Glutamatergic neuron (in vitro differentiated cells): ENCODE results near the gene ADARB2. TPM values are rescaled to one million over a fixed set of nuclear protein-coding genes. Genes with fewer than 3 reads are reported as not detected.

Source experiments
- DNase-seq: peaks from one replicate; pipeline ENCODE4 v3.0.0; 2022
- H3K27ac Mint-ChIP-seq: one replicate; pipeline ENCODE4 v1.8.0; 2020; ENCODE audit warnings: mild to moderate bottlenecking, mixed read lengths, inconsistent platforms; ENCODE audit not compliant: unreplicated experiment
- H3K27me3 Mint-ChIP-seq: one replicate; pipeline ENCODE4 v1.8.0; 2020; ENCODE audit warnings: mild to moderate bottlenecking, moderate library complexity, mixed read lengths, inconsistent platforms; ENCODE audit not compliant: unreplicated experiment
- H3K36me3 Mint-ChIP-seq: one replicate; pipeline ENCODE4 v1.8.0; 2020; ENCODE audit warnings: mild to moderate bottlenecking, mixed read lengths, inconsistent platforms; ENCODE audit not compliant: unreplicated experiment
- H3K4me1 Mint-ChIP-seq: one replicate; pipeline ENCODE4 v1.8.0; 2020; ENCODE audit warnings: mild to moderate bottlenecking, low read depth, mixed read lengths, inconsistent platforms; ENCODE audit not compliant: unreplicated experiment
- H3K4me3 Mint-ChIP-seq: one replicate; pipeline ENCODE4 v1.8.0; 2020; ENCODE audit warnings: mild to moderate bottlenecking, mixed read lengths, inconsistent platforms; ENCODE audit not compliant: unreplicated experiment
- H3K9me3 Mint-ChIP-seq: one replicate; pipeline ENCODE4 v1.8.0; 2020; ENCODE audit warnings: mild to moderate bottlenecking, moderate library complexity, mixed read lengths, inconsistent platforms; ENCODE audit not compliant: unreplicated experiment
- CTCF ChIP-seq: fragments of 200-600 bp; sonication (generic); IDR thresholded peaks from one replicate; pipeline ENCODE4 v1.5.0; 2021; ENCODE audit not compliant: partially characterized antibody, unreplicated experiment
- total RNA-seq: library from RNA; stranded (reverse); fragmentation: NEBNext Ultra II Directional; extraction: Animal tissue kit (Norgen Biotek cat#: 25700); gene quantifications from one replicate; pipeline ENCODE4 v1.2.1, GENCODE V29; 2021; ENCODE audit not compliant: unreplicated experiment

The ADARB2 gene
- total RNA-seq, 1 donor from 2014 or later, result 20.6 TPM

GRCh38 chr10:1483246-1483645 lies 254.1 kb downstream of the ADARB2 start:
- no peaks in the 10 kb centered on the region for H3K27me3 Mint-ChIP-seq
- no peak for TF ChIP-seq CTCF
- peaks cover 5% of the 10 kb centered on the region for H3K9me3 Mint-ChIP-seq
- no peaks in the 10 kb centered on the region for H3K4me1 Mint-ChIP-seq
- no peak overlapping the region for H3K4me3 Mint-ChIP-seq
- H3K27ac Mint-ChIP-seq, result no peak overlapping the region
- peaks cover 8% of the 10 kb centered on the region for H3K36me3 Mint-ChIP-seq
- no peak for DNase-seq

- H3K36me3 Mint-ChIP-seq, result peaks cover 14% of the 10 kb centered on the region
- H3K4me3 Mint-ChIP-seq, result peak overlapping the region; percentile 36
- TF ChIP-seq CTCF, result no peak
These were observed 259.7 kb downstream of the ADARB2 start for GRCh38 chr10:1477578-1477977.

GRCh38 chr10:1476455-1476803 lies 260.9 kb downstream of the ADARB2 start:
- H3K9me3 Mint-ChIP-seq, result peaks cover 10% of the 10 kb centered on the region
- H3K4me1 Mint-ChIP-seq, result peaks cover 6% of the 10 kb centered on the region
- H3K36me3 Mint-ChIP-seq, result peaks cover 14% of the 10 kb centered on the region
- H3K27ac Mint-ChIP-seq, result no peak overlapping the region
- H3K27me3 Mint-ChIP-seq, result peaks cover 13% of the 10 kb centered on the region
- H3K4me3 Mint-ChIP-seq, result no peak overlapping the region
- TF ChIP-seq CTCF, result no peak
- no peak for DNase-seq

More at GRCh38 chr10:1477578-1477977, 259.7 kb downstream of the ADARB2 start:
- DNase-seq, result no peak
- Mint-ChIP-seq H3K27me3 (peaks cover 11% of the 10 kb centered on the region), H3K4me1 (peaks cover 6% of the 10 kb centered on the region), H3K27ac (no peak overlapping the region), H3K9me3 (peaks cover 8% of the 10 kb centered on the region)

GRCh38 chr10:1475771-1476454 lies 261.4 kb downstream of the ADARB2 start:
- Mint-ChIP-seq H3K27ac (peak overlapping the region; percentile 54), H3K4me3 (no peak overlapping the region), H3K27me3 (peaks cover 13% of the 10 kb centered on the region), H3K36me3 (peaks cover 14% of the 10 kb centered on the region), H3K9me3 (peaks cover 10% of the 10 kb centered on the region), H3K4me1 (peaks cover 6% of the 10 kb centered on the region)
- DNase-seq, result no peak
- no peak for TF ChIP-seq CTCF

GRCh38 chr10:1475098-1475591 lies 262.2 kb downstream of the ADARB2 start:
- no peak for DNase-seq
- peaks cover 14% of the 10 kb centered on the region for H3K36me3 Mint-ChIP-seq
- peaks cover 13% of the 10 kb centered on the region for H3K27me3 Mint-ChIP-seq
- no peak for TF ChIP-seq CTCF
- peaks cover 6% of the 10 kb centered on the region for H3K4me1 Mint-ChIP-seq
- H3K4me3 Mint-ChIP-seq, result no peak overlapping the region
- no peak overlapping the region for H3K27ac Mint-ChIP-seq
- H3K9me3 Mint-ChIP-seq, result peaks cover 10% of the 10 kb centered on the region
